ENCODE measurements around the gene OR1L8. TPM values are rescaled to one million over a fixed set of nuclear protein-coding genes. Genes with fewer than 3 reads are reported as not detected.

Gene OR1L8
- total RNA-seq, 4 donors from 2014 or later = not detected

DNA sequence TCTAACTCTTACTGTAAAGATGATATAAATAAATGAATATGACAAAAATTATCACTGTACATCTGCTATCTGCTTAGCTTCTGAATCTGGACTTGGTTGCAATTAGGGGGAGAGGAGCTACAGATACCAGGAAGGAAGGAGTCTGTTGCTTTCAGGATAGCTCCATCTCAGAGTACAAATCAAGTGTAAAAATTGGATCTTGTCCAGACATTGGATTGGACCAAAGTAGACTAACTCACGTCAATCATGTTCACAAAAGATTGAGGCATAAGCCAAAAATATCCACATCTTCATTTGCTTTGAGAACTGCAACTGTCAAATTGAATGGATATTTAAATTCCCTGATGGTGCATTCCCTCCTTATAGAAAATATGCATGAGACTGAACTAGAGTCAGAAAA lies 22.5 kb upstream of the OR1L8 start:
- Histone ChIP-seq H3K27me3 (no peaks in the 10 kb centered on the region), H3K4me3 (no peak overlapping the region), H3K36me3 (no peaks in the 10 kb centered on the region), H3K9me3 (no peaks in the 10 kb centered on the region), H3K4me1 (no peaks in the 10 kb centered on the region), H3K27ac (no peak overlapping the region)
- TF ChIP-seq POLR2A (IDR thresholded peaks at IDR 0.05) = no peak
- no peak for TF ChIP-seq CTCF (IDR thresholded peaks at IDR 0.05)
- no peak for TF ChIP-seq POLR2AphosphoS5 (IDR thresholded peaks at IDR 0.05)
- TF ChIP-seq EP300 (IDR thresholded peaks at IDR 0.05) = no peak
- no peak for DNase-seq (ENCODE audit: low spot score in 2 of 2)
- WGBS = 25% methylated on average over 1 of the region's 1 CpG

DNA sequence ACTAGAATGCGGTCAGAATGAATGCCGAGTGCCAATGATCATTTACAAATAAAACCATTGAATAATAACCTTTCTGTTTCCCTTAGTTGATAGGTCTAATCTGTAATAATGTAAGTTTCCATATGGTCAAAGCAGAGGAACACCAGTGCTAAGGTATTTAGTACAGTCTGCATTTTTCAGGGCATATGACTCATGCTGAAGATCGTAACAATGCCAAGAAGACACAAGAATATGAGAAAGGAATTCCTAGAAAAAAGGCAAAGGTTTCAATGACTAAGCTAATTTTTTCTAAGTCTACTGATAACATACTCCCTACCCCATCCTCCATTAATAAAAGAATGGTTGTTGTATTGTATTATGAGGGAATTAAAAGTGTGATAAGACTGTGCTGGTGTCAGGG lies 2.8 kb downstream of the OR1L8 start:
- Histone ChIP-seq H3K27me3 (no peaks in the 10 kb centered on the region), H3K27ac (no peak overlapping the region), H3K4me3 (no peak overlapping the region), H3K36me3 (no peaks in the 10 kb centered on the region), H3K4me1 (no peaks in the 10 kb centered on the region), H3K9me3 (no peaks in the 10 kb centered on the region)
- DNase-seq (ENCODE audit: low spot score in 2 of 2) = no peak
- TF ChIP-seq POLR2A (IDR thresholded peaks at IDR 0.05) (no peak), CTCF (IDR thresholded peaks at IDR 0.05) (no peak), POLR2AphosphoS5 (IDR thresholded peaks at IDR 0.05) (no peak), EP300 (IDR thresholded peaks at IDR 0.05) (no peak)
- 71% methylated on average over 3 of the region's 3 CpGs for WGBS

GRCh38 chr9:122579874-122580273 lies 3.3 kb downstream of the OR1L8 start:
- Histone ChIP-seq H3K4me3 (no peak overlapping the region), H3K9me3 (no peaks in the 10 kb centered on the region), H3K36me3 (no peaks in the 10 kb centered on the region), H3K27ac (no peak overlapping the region), H3K4me1 (no peaks in the 10 kb centered on the region), H3K27me3 (no peaks in the 10 kb centered on the region)
- TF ChIP-seq EP300 (IDR thresholded peaks at IDR 0.05) (no peak), POLR2A (IDR thresholded peaks at IDR 0.05) (no peak), POLR2AphosphoS5 (IDR thresholded peaks at IDR 0.05) (no peak), CTCF (IDR thresholded peaks at IDR 0.05) (no peak)
- WGBS = 66% methylated on average over 5 of the region's 5 CpGs
- no peak for DNase-seq (ENCODE audit: low spot score in 2 of 2)

DNA sequence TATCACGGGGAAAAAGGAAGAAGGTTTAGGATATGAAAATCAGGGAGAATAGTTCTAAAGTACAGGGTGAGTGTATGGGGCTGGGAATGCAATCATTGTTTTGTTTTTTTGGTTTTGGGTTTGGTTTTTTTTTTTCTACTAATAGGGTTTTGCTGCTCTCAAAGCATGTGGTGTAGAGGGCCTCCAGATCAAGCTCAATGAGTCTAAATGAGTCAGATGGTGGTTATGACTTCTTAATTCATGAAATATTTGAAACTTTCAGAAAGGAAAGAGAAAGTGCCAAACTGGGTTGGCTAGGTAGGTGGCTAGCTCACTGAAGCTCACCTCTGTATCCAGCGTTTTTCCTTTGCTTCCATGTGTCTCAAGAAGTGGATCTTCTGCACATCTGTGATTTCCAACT lies 10.7 kb downstream of the OR1L8 start:
- Histone ChIP-seq H3K27me3 (no peaks in the 10 kb centered on the region), H3K9me3 (no peaks in the 10 kb centered on the region), H3K4me3 (no peak overlapping the region), H3K36me3 (no peaks in the 10 kb centered on the region), H3K27ac (no peak overlapping the region), H3K4me1 (no peaks in the 10 kb centered on the region)
- DNase-seq (ENCODE audit: low spot score in 2 of 2) = no peak
- no peak for TF ChIP-seq EP300 (IDR thresholded peaks at IDR 0.05)
- no peak for TF ChIP-seq CTCF (IDR thresholded peaks at IDR 0.05)
- no peak for TF ChIP-seq POLR2AphosphoS5 (IDR thresholded peaks at IDR 0.05)
- no peak for TF ChIP-seq POLR2A (IDR thresholded peaks at IDR 0.05)
- 79% methylated on average over 2 of the region's 2 CpGs for WGBS

DNA sequence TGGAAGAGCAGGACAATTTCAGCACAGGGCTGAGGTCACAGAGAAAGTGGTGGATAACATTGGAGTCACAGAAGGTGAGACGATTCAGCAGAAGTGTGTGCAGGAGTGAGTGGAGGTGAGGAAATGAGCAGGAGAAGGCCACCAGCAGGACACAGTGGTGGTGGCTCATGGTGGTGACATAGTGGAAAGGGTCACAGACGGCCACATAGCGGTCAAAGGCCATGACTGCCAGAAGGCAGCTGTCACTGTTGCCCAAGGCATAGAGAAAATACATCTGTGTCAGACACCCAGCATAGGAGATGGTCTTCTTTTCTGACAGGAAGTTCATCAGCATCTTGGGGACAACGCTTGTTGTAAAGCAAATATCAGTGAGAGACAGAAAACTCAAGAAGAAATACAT lies 15.3 kb downstream of the OR1L8 start:
- 93% methylated on average over 4 of the region's 4 CpGs for WGBS
- TF ChIP-seq EP300 (IDR thresholded peaks at IDR 0.05) (no peak), POLR2A (IDR thresholded peaks at IDR 0.05) (no peak), CTCF (IDR thresholded peaks at IDR 0.05) (no peak), POLR2AphosphoS5 (IDR thresholded peaks at IDR 0.05) (no peak)
- no peak for DNase-seq (ENCODE audit: low spot score in 2 of 2)
- H3K4me1 ChIP-seq = no peaks in the 10 kb centered on the region
- no peak overlapping the region for H3K4me3 ChIP-seq
- no peaks in the 10 kb centered on the region for H3K27me3 ChIP-seq
- no peaks in the 10 kb centered on the region for H3K9me3 ChIP-seq
- H3K36me3 ChIP-seq = no peaks in the 10 kb centered on the region
- no peak overlapping the region for H3K27ac ChIP-seq
